Astrocyte (in vitro differentiated cells and primary cell): ENCODE results near the gene THNSL1.
"Not testable (repeated sequence)": the region's sequence is repeated elsewhere in the genome, so short reads cannot be mapped to it uniquely, and the experiment has no call there.

ENCODE experiments used
- EZH2 ChIP-seq: IDR thresholded peaks from 2 replicates; pipeline ENCODE4 v1.6.1; 2012; ENCODE audit warnings: mild to moderate bottlenecking, low read length, inconsistent platforms; ENCODE audit not compliant: insufficient read depth
- TF ChIP-seq, protein P1 (sequence below): IDR thresholded peaks from 2 replicates; pipeline ENCODE4 v1.5.1; 2011; ENCODE audit warnings: low read depth, mild to moderate bottlenecking, inconsistent platforms, low read length, moderate library complexity; ENCODE audit not compliant: insufficient read depth

GRCh38 chr10:24968951-24969350 lies 47.5 kb upstream of the THNSL1 start:
- TF ChIP-seq, protein P1, sequence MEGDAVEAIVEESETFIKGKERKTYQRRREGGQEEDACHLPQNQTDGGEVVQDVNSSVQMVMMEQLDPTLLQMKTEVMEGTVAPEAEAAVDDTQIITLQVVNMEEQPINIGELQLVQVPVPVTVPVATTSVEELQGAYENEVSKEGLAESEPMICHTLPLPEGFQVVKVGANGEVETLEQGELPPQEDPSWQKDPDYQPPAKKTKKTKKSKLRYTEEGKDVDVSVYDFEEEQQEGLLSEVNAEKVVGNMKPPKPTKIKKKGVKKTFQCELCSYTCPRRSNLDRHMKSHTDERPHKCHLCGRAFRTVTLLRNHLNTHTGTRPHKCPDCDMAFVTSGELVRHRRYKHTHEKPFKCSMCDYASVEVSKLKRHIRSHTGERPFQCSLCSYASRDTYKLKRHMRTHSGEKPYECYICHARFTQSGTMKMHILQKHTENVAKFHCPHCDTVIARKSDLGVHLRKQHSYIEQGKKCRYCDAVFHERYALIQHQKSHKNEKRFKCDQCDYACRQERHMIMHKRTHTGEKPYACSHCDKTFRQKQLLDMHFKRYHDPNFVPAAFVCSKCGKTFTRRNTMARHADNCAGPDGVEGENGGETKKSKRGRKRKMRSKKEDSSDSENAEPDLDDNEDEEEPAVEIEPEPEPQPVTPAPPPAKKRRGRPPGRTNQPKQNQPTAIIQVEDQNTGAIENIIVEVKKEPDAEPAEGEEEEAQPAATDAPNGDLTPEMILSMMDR = not testable (repeated sequence)
- TF ChIP-seq EZH2 = not testable (repeated sequence)
